Fibroblast of skin of left quadriceps (primary cell): ENCODE data around the gene CREBRF.
"Not testable (repeated sequence)": the region's sequence is repeated elsewhere in the genome, so short reads cannot be mapped to it uniquely, and the experiment has no call there.

Experiments
- DNase-seq, 2 experiments: peaks; one replicate each; pipeline ENCODE4 v3.0.0-alpha.2; 2013; ENCODE audit warnings: low read depth in 2 of 2

Gene CREBRF

GRCh38 chr5:173078878-173079277, 22.7 kb downstream of the CREBRF start:
- no peak for DNase-seq

GRCh38 chr5:173089581-173089980, 33.4 kb downstream of the CREBRF start:
- no peak for DNase-seq

- no peak for DNase-seq
These were observed 34.5 kb downstream of the CREBRF start for GRCh38 chr5:173090639-173091038.

- DNase-seq: no peak
These were observed 35.8 kb downstream of the CREBRF start for GRCh38 chr5:173091981-173092380.

GRCh38 chr5:173093606-173094005, 37.5 kb downstream of the CREBRF start:
- no peak for DNase-seq

- peak; percentile 60 to 61 for DNase-seq
These were observed 38.0 kb downstream of the CREBRF start for GRCh38 chr5:173094012-173094661.

GRCh38 chr5:173098787-173099186, 42.6 kb downstream of the CREBRF start:
- DNase-seq: no peak

GRCh38 chr5:173099461-173099860, 43.3 kb downstream of the CREBRF start:
- DNase-seq: no peak

GRCh38 chr5:173101245-173101644, 45.1 kb downstream of the CREBRF start:
- DNase-seq: no peak

GRCh38 chr5:173103411-173103810, 47.3 kb downstream of the CREBRF start:
- DNase-seq: no peak

- no peak for DNase-seq
These were observed 52.8 kb downstream of the CREBRF start for GRCh38 chr5:173108914-173109313.

- DNase-seq: no peak
These were observed 58.4 kb downstream of the CREBRF start for GRCh38 chr5:173114536-173114935.

GRCh38 chr5:173119719-173120118, 63.6 kb downstream of the CREBRF start:
- no peak for DNase-seq

GRCh38 chr5:173123416-173123815, 67.3 kb downstream of the CREBRF start:
- no peak for DNase-seq

- not testable (repeated sequence) for DNase-seq
These were observed 76.0 kb downstream of the CREBRF start for GRCh38 chr5:173132166-173132565.

GRCh38 chr5:173138707-173139106, 82.6 kb downstream of the CREBRF start:
- DNase-seq: no peak

- no peak for DNase-seq
These were observed 83.5 kb downstream of the CREBRF start for GRCh38 chr5:173139631-173140030.

GRCh38 chr5:173140769-173141168, 84.6 kb downstream of the CREBRF start:
- DNase-seq: no peak

- no peak for DNase-seq
These were observed 87.4 kb downstream of the CREBRF start for GRCh38 chr5:173143567-173143966.

- DNase-seq: peak; percentile 88 to 89
These were observed 88.3 kb downstream of the CREBRF start, which contains the start of gene BNIP1 for GRCh38 chr5:173144200-173145176. TSS of gene BNIP1 (plus strand) at chr5:173144531. CDS start at chr5:173144546, 15 bp downstream.

- DNase-seq: no peak
These were observed 92.2 kb downstream of the CREBRF start for GRCh38 chr5:173148354-173148753.

- DNase-seq: no peak
These were observed 96.4 kb downstream of the CREBRF start for GRCh38 chr5:173152547-173152946.

- DNase-seq: no peak
These were observed 97.7 kb downstream of the CREBRF start for GRCh38 chr5:173153842-173154241.
